GM12878 (cell line): ENCODE results near the gene WFDC12. TPM values are rescaled to one million over a fixed set of nuclear protein-coding genes. Genes with fewer than 3 reads are reported as not detected.

Experiments
- ATAC-seq: fragments of 200-7000 bp; cut with Tn5 transposase; 3 replicates; pipeline ENCODE4 v1.9.1; 2020; ENCODE audit warnings: mild to moderate bottlenecking, moderate library complexity
- BruUV-seq: library from RNA; stranded (reverse); fragments of 400-500 nt; replicated peaks from 2 replicates; lab custom pipeline; 2021; lab: Mats Ljungman, UMichigan
- CTCF ChIA-PET: fragments of 300-600 bp; sonication (Branson Sonifier 250); formaldehyde crosslinking; extraction: SDS; loops from one replicate; lab custom pipeline; 2021; ENCODE audit warnings: inconsistent platforms; lab: Yijun Ruan, JAX
- POLR2A ChIA-PET: fragments of 350-600 bp; formaldehyde crosslinking; extraction: SDS; loops from one replicate; lab custom pipeline; 2021; ENCODE audit warnings: inconsistent platforms; lab: Charles Lee
- RAD21 ChIA-PET: fragments of 300-600 bp; sonication (Branson Sonifier 250); formaldehyde crosslinking; loops from one replicate; lab custom pipeline; 2023; ENCODE audit warnings: antibody characterized with exemption; ENCODE audit not compliant: unreplicated experiment; lab: Charles Lee
- SMC1A ChIA-PET: fragments of 300-600 bp; sonication (Branson Sonifier 250); formaldehyde crosslinking; loops from one replicate; lab custom pipeline; 2023; ENCODE audit not compliant: unreplicated experiment, uncharacterized antibody; lab: Charles Lee
- DNase-seq: peaks from one replicate; pipeline ENCODE4 v3.0.0-alpha.2; 2011; ENCODE audit warnings: low read depth, low spot score
- FAIRE-seq: peaks from 3 replicates; lab custom pipeline; 2011; peaks lifted over from hg19 to GRCh38; lab: Jason Lieb, UNC
- H2AFZ ChIP-seq: 2 replicates; pipeline ENCODE4 v1.6.0; 2011; ENCODE audit warnings: low read depth, low read length, control low read depth; ENCODE audit not compliant: control insufficient read depth
- H3K27ac ChIP-seq: 2 replicates; pipeline ENCODE4 v1.5.1; 2011; ENCODE audit warnings: control low read depth; ENCODE audit not compliant: control insufficient read depth, insufficient read depth
- H3K27me3 ChIP-seq, 2 experiments: replicated peaks in 1 of 2; 2 replicates each; pipeline versions ENCODE4 v1.6.0 to v1.6.1; 2011; ENCODE audit warnings: low read length in 1 of 2; ENCODE audit not compliant: control insufficient read depth in 2 of 2, insufficient read depth in 2 of 2
- H3K36me3 ChIP-seq, 2 experiments: 2 replicates each; pipeline ENCODE4 v1.5.1; 2011; ENCODE audit warnings: low read length in 1 of 2; ENCODE audit not compliant: control insufficient read depth in 2 of 2, insufficient read depth in 2 of 2
- H3K4me1 ChIP-seq: 2 replicates; pipeline ENCODE4 v1.6.1; 2011; ENCODE audit warnings: mild to moderate bottlenecking, low read length, moderate library complexity, mixed read lengths; ENCODE audit not compliant: control insufficient read depth, insufficient read depth
- H3K4me2 ChIP-seq: 2 replicates; pipeline ENCODE4 v1.6.0; 2011; ENCODE audit warnings: control low read depth; ENCODE audit not compliant: control insufficient read depth, insufficient read depth
- H3K4me3 ChIP-seq: fragments of 200-600 bp; sonication (generic); 2 replicates; pipeline ENCODE4 v1.5.1; 2016
- H3K79me2 ChIP-seq: 2 replicates; pipeline ENCODE4 v1.6.0; 2011; ENCODE audit warnings: low read length; ENCODE audit not compliant: control insufficient read depth, insufficient read depth
- H3K9ac ChIP-seq: 2 replicates; pipeline ENCODE4 v1.8.0; 2011; ENCODE audit warnings: low read length, control low read depth, mixed read lengths; ENCODE audit not compliant: control insufficient read depth, insufficient read depth
- H3K9me3 ChIP-seq: replicated peaks from 3 replicates; pipeline ENCODE4 v1.5.1; 2011; ENCODE audit warnings: mild to moderate bottlenecking, low read length; ENCODE audit not compliant: control insufficient read depth, insufficient read depth
- H4K20me1 ChIP-seq: 2 replicates; pipeline ENCODE4 v1.6.0; 2011; ENCODE audit not compliant: control insufficient read depth, insufficient read depth
- BACH1 ChIP-seq: fragments of 450-650 bp; IDR thresholded peaks from 2 replicates; pipeline ENCODE4 v1.6.1; 2017; ENCODE audit warnings: mild to moderate bottlenecking, borderline replicate concordance
- FOS ChIP-seq: IDR thresholded peaks from 3 replicates; pipeline ENCODE4 v1.6.1; 2011; ENCODE audit warnings: borderline replicate concordance; ENCODE audit not compliant: insufficient read length; ENCODE audit errors: extremely low read depth
- KDM1A ChIP-seq: fragments of 200-600 bp; sonication (generic); IDR thresholded peaks from 2 replicates; pipeline ENCODE4 v1.6.1; 2016; ENCODE audit warnings: borderline replicate concordance
- KLF5 ChIP-seq: fragments of 450-650 bp; IDR thresholded peaks from 2 replicates; pipeline ENCODE4 v1.6.1; 2014; ENCODE audit warnings: mild to moderate bottlenecking; ENCODE audit not compliant: partially characterized antibody
- RUNX3 ChIP-seq: IDR thresholded peaks from 2 replicates; pipeline ENCODE4 v1.6.1; 2012; ENCODE audit warnings: low read length, inconsistent platforms
- SKIL ChIP-seq: fragments of 450-650 bp; IDR thresholded peaks from 2 replicates; pipeline ENCODE4 v1.6.1; 2017; ENCODE audit warnings: mild to moderate bottlenecking, low read depth, inconsistent platforms; ENCODE audit not compliant: poor library complexity, severe bottlenecking
- SREBF2 ChIP-seq: IDR thresholded peaks from 2 replicates; pipeline ENCODE4 v1.6.1; 2012; ENCODE audit warnings: mild to moderate bottlenecking, low read length
- SRF ChIP-seq, 2 experiments: IDR thresholded peaks; 2 replicates each; pipeline ENCODE4 v1.6.1; 2011; ENCODE audit warnings: low read depth in 2 of 2, low read length in 2 of 2, mild to moderate bottlenecking in 1 of 2, moderate library complexity in 1 of 2
- TCF3 ChIP-seq: IDR thresholded peaks from 2 replicates; pipeline ENCODE4 v1.6.1; 2012; ENCODE audit warnings: low read depth, mild to moderate bottlenecking, low read length, borderline replicate concordance; ENCODE audit not compliant: insufficient read depth
- TCF7 ChIP-seq: IDR thresholded peaks from 2 replicates; pipeline ENCODE4 v1.6.1; 2014; ENCODE audit warnings: antibody characterized with exemption, borderline replicate concordance
- ZNF217 ChIP-seq: fragments of 450-650 bp; IDR thresholded peaks from 2 replicates; pipeline ENCODE4 v1.6.1; 2017; ENCODE audit warnings: antibody characterized with exemption, mild to moderate bottlenecking
- WGBS: methylation state at CpG from one replicate; pipeline ENCODE4 v1.1.6; 2016; ENCODE audit warnings: low lambda C conversion rate; ENCODE audit not compliant: insufficient replicate concordance, insufficient coverage; ENCODE audit errors: missing lambda C conversion rate; 5-methylcytosine and 5-hydroxymethylcytosine counted together
- in situ Hi-C: fragments of 300-500 bp; cut with MboI; formaldehyde crosslinking; loops from 9 replicates; pipeline ENCODE4 v1.14.3; 2018; ENCODE audit warnings: mixed read lengths
- intact Hi-C: fragments of 100-400 bp; cut with micrococcal nuclease; formaldehyde crosslinking; loops from one replicate; pipeline ENCODE4 v1.14.2; 2022; ENCODE audit not compliant: unreplicated experiment
- polyA plus RNA-seq, 11 experiments: library from polyadenylated mRNA; depleted of rRNA in 4 of 11; unstranded in 6 of 11; stranded (reverse) in 5 of 11; fragments of >200 nt; fragmentation: Nextera tagmentation in 4 of 11; fragmentation: Illumina TruSeq in 1 of 11; extraction: Ambion mirVana in 4 of 11; extraction: Trizol in 1 of 11; gene quantifications; 1 replicate in 1 of 11; 2 replicates in 10 of 11; pipeline versions ENCODE4 v1.2.1 to v1.2.3, GENCODE V29; 2011 to 2016; ENCODE audit warnings: inconsistent platforms in 2 of 11, missing spikeins in 2 of 11, low read depth in 1 of 11
- total RNA-seq, 4 experiments: library from RNA; depleted of rRNA in 3 of 4; stranded (reverse); fragments of >200 nt in 3 of 4; fragmentation: Illumina TruSeq in 1 of 4; extraction: Trizol in 1 of 4; gene quantifications; 2 replicates each; pipeline versions ENCODE4 v1.2.1 to v1.2.3, GENCODE V29; 2013 to 2021
- TF ChIP-seq, protein P1 (sequence below): fragments of 450-650 bp; IDR thresholded peaks from 2 replicates; pipeline ENCODE4 v1.6.1; 2014; ENCODE audit warnings: mild to moderate bottlenecking
- TF ChIP-seq, protein P2 (sequence below): IDR thresholded peaks from 2 replicates; pipeline ENCODE4 v1.6.1; 2011; ENCODE audit warnings: low read depth, mild to moderate bottlenecking, low read length, moderate library complexity, borderline replicate concordance; ENCODE audit errors: extremely low read depth
- TF ChIP-seq, protein P3 (sequence below), 3 experiments: IDR thresholded peaks in 2 of 3; conservative IDR thresholded peaks in 1 of 3; 2 replicates each; pipeline ENCODE4 v1.5.1; 2011; ENCODE audit warnings: low read depth in 3 of 3, low read length in 3 of 3, mild to moderate bottlenecking in 3 of 3, control low read depth in 2 of 3, moderate library complexity in 2 of 3, inconsistent platforms in 1 of 3, mixed read lengths in 1 of 3; ENCODE audit not compliant: control insufficient read depth in 2 of 3, insufficient read depth in 1 of 3; ENCODE audit errors: extremely low read depth in 1 of 3

Gene WFDC12
- total and polyA plus RNA-seq, 10 of the 15 experiments (the other 5 are each of a cell fraction or from before 2014, with no cell fraction given): not detected

GRCh38 chr20:45157962-45158361, 33.7 kb upstream of the WFDC12 start:
- ChIA-PET RAD21 (no interaction called here), CTCF (interaction anchor here (1.2 to 1.4 kb wide), 3 partner anchors 46 to 136 kb away, joined by 3 to 4 read pairs (median 3); no protein-coding TSS in a partner anchor), SMC1A (interaction anchor here (0.9 kb wide), 1 partner anchor 203 kb away, joined by 3 read pairs; no protein-coding TSS in a partner anchor), POLR2A (no interaction called here)
- no peak overlapping the region for H3K4me2 ChIP-seq
- no peak for ATAC-seq
- no peak overlapping the region for H2AFZ ChIP-seq
- H3K9me3 ChIP-seq: no peaks in the 10 kb centered on the region; the same call in 2 of the 3 replicates
- 0% methylated on average over 1 of the region's 1 CpG for WGBS
- no peak for DNase-seq
- H3K79me2 ChIP-seq: no peaks in the 10 kb centered on the region
- H3K27me3 ChIP-seq: no peaks in the 10 kb centered on the region
- H3K36me3 ChIP-seq: no peaks in the 10 kb centered on the region
- in situ Hi-C loops (no loop called here), intact Hi-C loops (no loop called here)
- FAIRE-seq: no peak
- no peak overlapping the region for H3K4me3 ChIP-seq
- peaks cover 3% of the 10 kb centered on the region for H3K4me1 ChIP-seq
- H4K20me1 ChIP-seq: no peaks in the 10 kb centered on the region
- no peak overlapping the region for H3K9ac ChIP-seq
- BruUV-seq: no TSS peak
- TF ChIP-seq, protein P1, sequence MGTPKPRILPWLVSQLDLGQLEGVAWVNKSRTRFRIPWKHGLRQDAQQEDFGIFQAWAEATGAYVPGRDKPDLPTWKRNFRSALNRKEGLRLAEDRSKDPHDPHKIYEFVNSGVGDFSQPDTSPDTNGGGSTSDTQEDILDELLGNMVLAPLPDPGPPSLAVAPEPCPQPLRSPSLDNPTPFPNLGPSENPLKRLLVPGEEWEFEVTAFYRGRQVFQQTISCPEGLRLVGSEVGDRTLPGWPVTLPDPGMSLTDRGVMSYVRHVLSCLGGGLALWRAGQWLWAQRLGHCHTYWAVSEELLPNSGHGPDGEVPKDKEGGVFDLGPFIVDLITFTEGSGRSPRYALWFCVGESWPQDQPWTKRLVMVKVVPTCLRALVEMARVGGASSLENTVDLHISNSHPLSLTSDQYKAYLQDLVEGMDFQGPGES: no peak
- TF ChIP-seq, protein P2, sequence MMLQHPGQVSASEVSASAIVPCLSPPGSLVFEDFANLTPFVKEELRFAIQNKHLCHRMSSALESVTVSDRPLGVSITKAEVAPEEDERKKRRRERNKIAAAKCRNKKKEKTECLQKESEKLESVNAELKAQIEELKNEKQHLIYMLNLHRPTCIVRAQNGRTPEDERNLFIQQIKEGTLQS: no peak
- TF ChIP-seq, protein P3, sequence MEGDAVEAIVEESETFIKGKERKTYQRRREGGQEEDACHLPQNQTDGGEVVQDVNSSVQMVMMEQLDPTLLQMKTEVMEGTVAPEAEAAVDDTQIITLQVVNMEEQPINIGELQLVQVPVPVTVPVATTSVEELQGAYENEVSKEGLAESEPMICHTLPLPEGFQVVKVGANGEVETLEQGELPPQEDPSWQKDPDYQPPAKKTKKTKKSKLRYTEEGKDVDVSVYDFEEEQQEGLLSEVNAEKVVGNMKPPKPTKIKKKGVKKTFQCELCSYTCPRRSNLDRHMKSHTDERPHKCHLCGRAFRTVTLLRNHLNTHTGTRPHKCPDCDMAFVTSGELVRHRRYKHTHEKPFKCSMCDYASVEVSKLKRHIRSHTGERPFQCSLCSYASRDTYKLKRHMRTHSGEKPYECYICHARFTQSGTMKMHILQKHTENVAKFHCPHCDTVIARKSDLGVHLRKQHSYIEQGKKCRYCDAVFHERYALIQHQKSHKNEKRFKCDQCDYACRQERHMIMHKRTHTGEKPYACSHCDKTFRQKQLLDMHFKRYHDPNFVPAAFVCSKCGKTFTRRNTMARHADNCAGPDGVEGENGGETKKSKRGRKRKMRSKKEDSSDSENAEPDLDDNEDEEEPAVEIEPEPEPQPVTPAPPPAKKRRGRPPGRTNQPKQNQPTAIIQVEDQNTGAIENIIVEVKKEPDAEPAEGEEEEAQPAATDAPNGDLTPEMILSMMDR (IDR thresholded peaks at IDR 0.05 in 2 of 3, conservative IDR thresholded peaks at IDR 0.05 in 1 of 3; ENCODE audit: control insufficient read depth in 2 of 3, extremely low read depth in 1 of 3, insufficient read depth in 1 of 3, low read depth in 3 of 3, low read length in 3 of 3): no peak
- no peak for TF ChIP-seq TCF3
- TF ChIP-seq SREBF2: no peak
- no peak for TF ChIP-seq SRF (IDR thresholded peaks at IDR 0.05; ENCODE audit: low read depth in 2 of 2, low read length in 2 of 2)
- TF ChIP-seq ZNF217: no peak
- TF ChIP-seq SKIL: no peak
- no peak for TF ChIP-seq RUNX3
- TF ChIP-seq TCF7: no peak
- TF ChIP-seq FOS: no peak
- no peak for TF ChIP-seq KLF5
- no peak for TF ChIP-seq BACH1
- TF ChIP-seq KDM1A: no peak
- H3K27ac ChIP-seq: no peak overlapping the region
